Neural progenitor cell (in vitro differentiated cells): Measurements from ENCODE around the gene PDE6D. TPM values are rescaled to one million over a fixed set of nuclear protein-coding genes. Genes with fewer than 3 reads are reported as not detected.

Experiments used
- DNase-seq: peaks from one replicate; pipeline ENCODE4 v3.0.0-alpha.2; 2016; ENCODE audit warnings: low spot score
- H2AFZ ChIP-seq: fragments of 200-600 bp; sonication (generic); replicated peaks from 2 replicates; pipeline ENCODE4 v1.6.1; 2016; ENCODE audit warnings: antibody characterized with exemption
- H3F3A ChIP-seq: fragments of 200-600 bp; sonication (generic); 2 replicates; pipeline ENCODE4 v1.6.1; 2016; ENCODE audit warnings: antibody characterized with exemption, low read depth
- H3K27ac ChIP-seq: fragments of 200-600 bp; sonication (generic); 2 replicates; pipeline ENCODE4 v1.5.1; 2016; ENCODE audit warnings: mild to moderate bottlenecking
- H3K27me3 ChIP-seq: fragments of 200-600 bp; sonication (generic); 2 replicates; pipeline ENCODE4 v1.6.1; 2016; ENCODE audit warnings: mild to moderate bottlenecking, moderate library complexity
- H3K36me3 ChIP-seq: fragments of 200-600 bp; sonication (generic); 2 replicates; pipeline ENCODE4 v1.5.1; 2016
- H3K4me1 ChIP-seq: fragments of 200-600 bp; sonication (generic); 2 replicates; pipeline ENCODE4 v1.6.1; 2016; ENCODE audit warnings: mixed run types
- H3K4me2 ChIP-seq: fragments of 200-600 bp; sonication (generic); 2 replicates; pipeline ENCODE4 v1.6.1; 2016
- H3K4me3 ChIP-seq: fragments of 200-600 bp; sonication (generic); 2 replicates; pipeline ENCODE4 v1.5.1; 2016
- H3K79me2 ChIP-seq: fragments of 200-600 bp; sonication (generic); 2 replicates; pipeline ENCODE4 v1.6.1; 2016; ENCODE audit warnings: low read depth
- H3K9ac ChIP-seq: fragments of 200-600 bp; sonication (generic); 2 replicates; pipeline ENCODE4 v1.6.1; 2016
- H3K9me3 ChIP-seq: fragments of 200-600 bp; sonication (generic); 2 replicates; pipeline ENCODE4 v1.5.1; 2016; ENCODE audit warnings: low read depth
- H4K20me1 ChIP-seq: fragments of 200-600 bp; sonication (generic); 2 replicates; pipeline ENCODE4 v1.6.1; 2016; ENCODE audit warnings: low read depth
- H3K27ac Mint-ChIP-seq: 3 replicates; pipeline ENCODE4 v1.8.0; 2021; ENCODE audit warnings: mixed read lengths
- H3K27me3 Mint-ChIP-seq: 2 replicates; pipeline ENCODE4 v1.8.0; 2022; ENCODE audit warnings: low read depth, mild to moderate bottlenecking, inconsistent platforms, moderate library complexity, mixed read lengths; ENCODE audit not compliant: insufficient read depth
- H3K36me3 Mint-ChIP-seq: 3 replicates; pipeline ENCODE4 v1.8.0; 2021; ENCODE audit warnings: mixed read lengths
- H3K4me1 Mint-ChIP-seq: 3 replicates; pipeline ENCODE4 v1.8.0; 2021; ENCODE audit warnings: mixed read lengths
- H3K4me3 Mint-ChIP-seq: 3 replicates; pipeline ENCODE4 v1.8.0; 2021; ENCODE audit warnings: mild to moderate bottlenecking, moderate library complexity, mixed read lengths
- H3K9me3 Mint-ChIP-seq: 3 replicates; pipeline ENCODE4 v1.8.0; 2020; ENCODE audit warnings: mixed read lengths
- EZH2 ChIP-seq: fragments of 200-600 bp; sonication (generic); IDR thresholded peaks from 2 replicates; pipeline ENCODE4 v1.6.1; 2017; ENCODE audit warnings: antibody characterized with exemption, mild to moderate bottlenecking, moderate library complexity
- EZH2phosphoT487 ChIP-seq: fragments of 200-600 bp; sonication (generic); IDR thresholded peaks from 2 replicates; pipeline ENCODE4 v1.6.1; 2017; ENCODE audit warnings: antibody characterized with exemption
- total RNA-seq: library from RNA; depleted of rRNA; stranded (reverse); fragments of >200 nt; gene quantifications from 2 replicates; pipeline ENCODE4 v1.2.3, GENCODE V29; 2015; ENCODE audit warnings: low replicate concordance
- TF ChIP-seq, protein P1 (sequence below): fragments of 200-600 bp; sonication (generic); IDR thresholded peaks from 2 replicates; pipeline ENCODE4 v1.5.1; 2017; ENCODE audit warnings: antibody characterized with exemption, mild to moderate bottlenecking

The PDE6D gene
- total RNA-seq, 1 donor from 2014 or later = 52.6 TPM

- H3F3A ChIP-seq = no peaks in the 10 kb centered on the region
- no peak for DNase-seq
- Mint-ChIP-seq H3K4me1 (peaks cover 13% of the 10 kb centered on the region), H3K9me3 (no peaks in the 10 kb centered on the region), H3K4me3 (no peak overlapping the region), H3K27ac (no peak overlapping the region), H3K36me3 (no peaks in the 10 kb centered on the region), H3K27me3 (peaks cover 6% of the 10 kb centered on the region)
- no peaks in the 10 kb centered on the region for H3K27me3 ChIP-seq
- H3K4me3 ChIP-seq = no peak overlapping the region
- no peaks in the 10 kb centered on the region for H3K79me2 ChIP-seq
- H3K4me1 ChIP-seq = no peaks in the 10 kb centered on the region
- no peak overlapping the region for H3K4me2 ChIP-seq
- no peak overlapping the region for H3K9ac ChIP-seq
- no peak overlapping the region for H3K27ac ChIP-seq
- H4K20me1 ChIP-seq = no peaks in the 10 kb centered on the region
- TF ChIP-seq EZH2 (no peak), EZH2phosphoT487 (no peak)
- TF ChIP-seq, protein P1, sequence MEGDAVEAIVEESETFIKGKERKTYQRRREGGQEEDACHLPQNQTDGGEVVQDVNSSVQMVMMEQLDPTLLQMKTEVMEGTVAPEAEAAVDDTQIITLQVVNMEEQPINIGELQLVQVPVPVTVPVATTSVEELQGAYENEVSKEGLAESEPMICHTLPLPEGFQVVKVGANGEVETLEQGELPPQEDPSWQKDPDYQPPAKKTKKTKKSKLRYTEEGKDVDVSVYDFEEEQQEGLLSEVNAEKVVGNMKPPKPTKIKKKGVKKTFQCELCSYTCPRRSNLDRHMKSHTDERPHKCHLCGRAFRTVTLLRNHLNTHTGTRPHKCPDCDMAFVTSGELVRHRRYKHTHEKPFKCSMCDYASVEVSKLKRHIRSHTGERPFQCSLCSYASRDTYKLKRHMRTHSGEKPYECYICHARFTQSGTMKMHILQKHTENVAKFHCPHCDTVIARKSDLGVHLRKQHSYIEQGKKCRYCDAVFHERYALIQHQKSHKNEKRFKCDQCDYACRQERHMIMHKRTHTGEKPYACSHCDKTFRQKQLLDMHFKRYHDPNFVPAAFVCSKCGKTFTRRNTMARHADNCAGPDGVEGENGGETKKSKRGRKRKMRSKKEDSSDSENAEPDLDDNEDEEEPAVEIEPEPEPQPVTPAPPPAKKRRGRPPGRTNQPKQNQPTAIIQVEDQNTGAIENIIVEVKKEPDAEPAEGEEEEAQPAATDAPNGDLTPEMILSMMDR = no peak
- H3K9me3 ChIP-seq = no peaks in the 10 kb centered on the region
- H3K36me3 ChIP-seq = no peaks in the 10 kb centered on the region
- H2AFZ ChIP-seq = no peak overlapping the region
Observed at GRCh38 chr2:231699006-231699405, 82.1 kb downstream of the PDE6D start.

DNA sequence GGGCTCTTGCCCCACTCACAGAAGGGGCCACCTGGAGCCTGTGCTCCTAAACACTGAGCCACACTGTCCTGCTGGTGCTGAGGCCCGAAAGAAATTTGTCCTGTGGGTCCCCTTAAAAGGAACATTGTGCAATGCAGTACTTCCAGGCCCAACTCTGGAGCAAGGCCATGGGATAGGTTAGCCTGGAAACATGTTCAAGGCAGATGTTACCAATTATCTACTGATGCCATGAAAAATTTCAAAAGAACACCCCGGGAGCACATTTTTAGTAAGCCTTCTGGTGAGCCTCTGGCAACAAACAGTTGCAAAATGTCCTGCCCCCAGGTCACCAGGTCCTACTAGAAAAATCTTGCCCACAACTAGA lies 85.1 kb downstream of the PDE6D start:
- Mint-ChIP-seq H3K9me3 (no peaks in the 10 kb centered on the region), H3K4me1 (peaks cover 20% of the 10 kb centered on the region), H3K27ac (no peak overlapping the region), H3K4me3 (peak overlapping the region; percentile 10), H3K36me3 (no peaks in the 10 kb centered on the region), H3K27me3 (peaks cover 6% of the 10 kb centered on the region)
- Histone ChIP-seq H3K4me2 (no peak overlapping the region), H3K4me3 (no peak overlapping the region), H3K27me3 (no peaks in the 10 kb centered on the region), H3K4me1 (peaks cover 5% of the 10 kb centered on the region), H3F3A (peaks cover 2% of the 10 kb centered on the region), H2AFZ (no peak overlapping the region), H3K9me3 (no peaks in the 10 kb centered on the region), H3K9ac (no peak overlapping the region), H4K20me1 (no peaks in the 10 kb centered on the region), H3K27ac (no peak overlapping the region), H3K79me2 (no peaks in the 10 kb centered on the region), H3K36me3 (no peaks in the 10 kb centered on the region)
- peak; percentile 1 for DNase-seq
- no peak for TF ChIP-seq EZH2phosphoT487
- TF ChIP-seq, protein P1 = no peak
- no peak for TF ChIP-seq EZH2

GRCh38 chr2:231693956-231694355 lies 87.1 kb downstream of the PDE6D start:
- H3K4me3 ChIP-seq = no peak overlapping the region
- peak overlapping the region; percentile 62 for H3K4me3 Mint-ChIP-seq
- no peak overlapping the region for H3K4me2 ChIP-seq
- H3K9ac ChIP-seq = no peak overlapping the region
- H3K27ac Mint-ChIP-seq = no peak overlapping the region
- H3K27ac ChIP-seq = no peak overlapping the region
- H3K36me3 ChIP-seq = no peaks in the 10 kb centered on the region
- TF ChIP-seq, protein P1 = no peak
- no peak for TF ChIP-seq EZH2phosphoT487
- no peak for TF ChIP-seq EZH2
- no peak for DNase-seq
- no peaks in the 10 kb centered on the region for H3K36me3 Mint-ChIP-seq
- peaks cover 29% of the 10 kb centered on the region for H3K4me1 Mint-ChIP-seq
- H3K9me3 Mint-ChIP-seq = no peaks in the 10 kb centered on the region
- no peak overlapping the region for H2AFZ ChIP-seq
- no peaks in the 10 kb centered on the region for H3K79me2 ChIP-seq
- H4K20me1 ChIP-seq = no peaks in the 10 kb centered on the region
- H3K4me1 ChIP-seq = peaks cover 6% of the 10 kb centered on the region
- peaks cover 4% of the 10 kb centered on the region for H3K27me3 Mint-ChIP-seq
- H3K27me3 ChIP-seq = no peaks in the 10 kb centered on the region
- no peaks in the 10 kb centered on the region for H3K9me3 ChIP-seq
- peaks cover 4% of the 10 kb centered on the region for H3F3A ChIP-seq
